Fibroblast of gingiva (primary cell): Measurements from ENCODE around the gene COA7.
"Not testable (repeated sequence)": the region's sequence is repeated elsewhere in the genome, so short reads cannot be mapped to it uniquely, and the experiment has no call there.

Experiments used
- DNase-seq: peaks from one replicate; pipeline ENCODE4 v3.0.0-alpha.2; 2011; ENCODE audit warnings: low read depth

The COA7 gene

DNA sequence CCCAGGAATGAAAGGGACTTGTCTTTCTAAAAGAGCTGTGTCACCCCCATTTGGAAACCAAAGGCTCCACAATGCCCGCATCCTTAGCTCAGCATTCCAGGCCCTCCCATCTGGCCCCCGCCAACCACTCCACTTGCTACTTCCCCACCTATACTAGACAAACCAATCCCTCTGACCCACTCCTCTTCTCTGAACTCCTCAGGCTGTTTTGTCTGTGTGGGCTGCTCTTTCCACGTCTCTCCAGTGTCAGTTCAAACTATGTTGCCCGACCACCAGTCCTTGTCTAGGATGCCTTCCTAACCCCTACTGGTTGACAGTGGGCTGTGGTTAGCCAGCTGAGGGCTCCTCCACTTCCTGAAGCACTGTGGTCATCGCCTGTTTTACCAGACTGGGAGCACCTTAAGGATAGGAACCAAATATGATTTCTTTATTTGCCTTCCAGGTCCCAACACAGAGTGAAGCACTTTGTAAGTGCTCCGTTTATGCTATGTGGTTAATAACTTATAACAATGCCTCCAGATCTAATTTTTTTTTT, 8.1 kb upstream of the COA7 start:
- no peak for DNase-seq

DNA sequence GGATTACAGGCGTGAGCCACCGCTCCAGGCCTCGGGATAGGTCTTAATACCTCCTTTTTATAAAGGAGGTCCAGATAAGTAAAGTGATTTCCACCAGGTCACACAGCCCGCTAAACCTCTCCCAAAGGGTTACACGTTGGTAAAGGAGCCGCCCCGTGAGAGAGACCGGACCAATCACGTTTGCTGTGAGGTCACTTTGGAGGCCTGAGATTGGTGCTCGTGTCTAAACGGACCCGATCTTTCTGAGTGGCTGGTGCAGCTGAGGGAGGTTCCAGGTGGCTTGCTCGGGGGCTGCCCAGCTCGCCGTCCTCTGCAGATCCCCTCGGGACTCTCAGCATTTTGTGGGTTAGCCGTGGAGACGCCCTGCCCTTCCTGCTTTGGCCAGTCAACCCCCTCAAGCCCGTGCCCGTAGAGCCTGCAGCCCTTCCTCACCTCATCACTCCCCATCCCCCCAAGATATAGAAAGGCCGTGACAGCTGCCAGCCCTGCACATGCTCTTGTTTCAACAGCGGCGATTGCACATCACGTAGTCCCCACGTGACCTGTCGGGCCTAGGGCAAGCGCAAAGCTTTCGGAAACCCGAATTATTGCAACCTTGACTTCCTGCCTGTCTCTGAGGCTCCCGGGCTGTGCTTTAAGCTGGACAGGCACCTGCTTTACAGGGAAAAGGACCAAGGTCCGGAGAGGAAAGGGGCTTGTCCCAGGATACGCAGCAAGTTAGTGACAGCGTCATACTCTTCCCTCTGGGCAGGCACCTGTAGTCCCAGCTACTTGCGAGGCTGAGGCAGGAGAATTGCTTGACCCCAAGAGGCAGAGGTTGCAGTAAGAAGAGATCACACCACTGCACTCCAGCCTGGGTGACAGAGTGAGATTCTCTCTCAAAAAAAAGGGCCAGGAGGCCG, 5.0 kb upstream of the COA7 start:
- peak; percentile 80 for DNase-seq

DNA sequence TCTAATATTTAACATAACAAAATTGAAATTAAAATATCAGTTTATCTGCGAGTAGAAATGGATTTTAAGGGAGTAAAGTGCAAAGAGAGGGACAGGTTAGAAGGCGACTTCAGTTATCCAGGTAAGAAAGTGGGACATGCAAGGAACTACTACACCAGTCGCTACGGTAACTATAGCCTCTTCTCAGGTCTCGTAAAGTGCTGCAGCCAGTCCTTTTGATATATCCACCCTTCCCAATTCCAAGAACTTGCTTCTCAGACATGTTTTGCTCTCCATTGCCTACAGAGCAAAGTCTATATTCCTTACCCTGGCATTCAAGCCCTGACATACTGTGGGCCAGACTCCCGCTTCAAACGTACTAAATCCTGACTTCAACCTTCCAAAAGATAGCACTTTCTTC, 2.5 kb downstream of the COA7 start:
- DNase-seq, result no peak

DNA sequence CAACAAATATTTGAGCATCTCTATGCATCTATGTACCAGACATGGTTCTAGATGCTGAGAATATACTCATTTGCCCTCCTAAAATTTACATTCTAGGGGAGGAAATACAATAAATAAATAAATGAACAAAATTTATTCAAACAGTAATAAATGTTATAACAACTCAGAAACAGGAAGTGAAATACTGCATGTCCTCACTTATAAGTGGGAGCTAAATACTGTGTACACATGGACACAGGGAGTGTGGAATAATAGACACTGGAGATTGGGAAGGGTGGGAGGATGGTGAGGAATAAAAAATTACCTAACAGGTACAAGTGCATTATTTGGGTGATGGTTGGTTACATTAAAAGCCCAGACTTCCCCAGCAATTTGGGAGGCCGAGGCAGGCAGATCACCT, 4.3 kb downstream of the COA7 start:
- no peak for DNase-seq

DNA sequence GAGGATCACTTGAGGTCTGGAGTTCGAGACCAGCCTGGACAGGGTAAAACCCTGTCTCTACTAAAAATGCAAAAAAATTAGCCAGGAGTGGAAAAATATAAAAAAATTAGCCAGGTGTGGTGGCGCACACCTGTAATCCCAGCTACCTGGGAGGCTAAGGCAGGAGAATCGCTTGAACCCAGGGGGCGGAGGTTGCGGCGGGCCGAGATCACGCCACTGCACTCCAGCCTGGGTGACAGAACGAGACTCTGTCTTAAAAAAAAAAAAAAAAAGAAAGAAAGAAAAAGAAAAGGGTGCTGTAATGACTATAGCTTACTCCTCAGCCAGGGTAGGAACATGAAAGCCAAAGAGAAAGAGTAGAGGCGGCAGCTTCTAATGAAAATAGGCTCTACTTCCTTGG, 4.8 kb downstream of the COA7 start:
- DNase-seq, result not testable (repeated sequence)

DNA sequence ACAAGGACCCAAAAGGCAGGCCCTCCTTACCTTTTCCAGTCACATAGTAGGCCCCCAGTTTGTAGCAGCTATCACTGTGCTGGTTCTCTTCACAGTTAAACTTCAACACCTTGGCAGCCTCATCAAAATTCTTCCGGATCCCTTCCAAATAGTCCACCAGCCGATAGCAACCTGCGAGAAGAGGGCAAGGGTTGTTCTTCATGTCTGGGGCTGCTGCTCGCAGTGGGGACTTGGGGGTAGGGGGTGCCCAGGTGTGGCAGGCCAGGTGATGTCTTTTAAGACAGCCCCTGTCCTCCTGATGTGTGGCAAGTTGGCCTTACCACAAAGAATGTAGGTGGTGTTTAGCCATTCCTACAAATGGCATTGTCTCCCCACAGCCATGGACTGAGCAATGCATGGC, 5.5 kb downstream of the COA7 start:
- no peak for DNase-seq

DNA sequence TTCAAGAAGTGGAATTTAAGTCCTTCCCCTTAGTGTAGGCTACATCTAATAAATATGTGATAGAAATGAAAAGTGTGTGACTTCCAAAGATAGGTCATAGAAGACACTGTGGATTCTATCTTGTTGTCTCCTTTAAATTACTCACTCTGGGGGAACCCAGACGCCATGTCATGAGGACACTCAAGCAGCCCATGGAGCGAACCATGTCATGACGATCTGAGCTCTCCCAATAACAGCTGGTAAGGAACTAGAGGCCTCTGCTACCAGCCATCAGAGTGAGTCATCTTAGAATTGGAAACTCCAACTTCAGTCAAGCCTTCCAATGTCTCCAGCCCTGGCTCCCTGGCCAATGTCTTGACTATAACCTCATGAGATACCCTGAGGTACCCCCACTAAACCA, 6.3 kb downstream of the COA7 start:
- DNase-seq, result no peak

DNA sequence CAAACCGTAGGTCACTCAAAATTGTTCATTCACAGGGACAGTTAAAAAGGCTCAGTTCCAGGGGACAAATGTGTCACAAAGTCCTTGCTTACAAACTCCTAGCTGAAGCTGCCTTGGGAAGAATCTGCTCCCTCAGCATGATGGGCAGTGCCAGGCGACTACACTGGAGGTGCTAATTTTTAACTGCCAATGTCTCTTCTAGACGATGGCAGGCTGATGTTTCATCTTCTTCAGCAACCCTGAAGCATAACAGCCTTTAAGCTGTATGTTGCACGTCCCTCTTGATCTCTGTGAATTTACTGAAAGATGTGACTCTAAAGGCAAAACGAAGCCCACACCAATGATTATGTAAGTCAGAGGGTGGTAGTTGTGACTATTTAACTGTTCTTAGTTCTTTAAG, 11.3 kb downstream of the COA7 start:
- DNase-seq, result no peak

DNA sequence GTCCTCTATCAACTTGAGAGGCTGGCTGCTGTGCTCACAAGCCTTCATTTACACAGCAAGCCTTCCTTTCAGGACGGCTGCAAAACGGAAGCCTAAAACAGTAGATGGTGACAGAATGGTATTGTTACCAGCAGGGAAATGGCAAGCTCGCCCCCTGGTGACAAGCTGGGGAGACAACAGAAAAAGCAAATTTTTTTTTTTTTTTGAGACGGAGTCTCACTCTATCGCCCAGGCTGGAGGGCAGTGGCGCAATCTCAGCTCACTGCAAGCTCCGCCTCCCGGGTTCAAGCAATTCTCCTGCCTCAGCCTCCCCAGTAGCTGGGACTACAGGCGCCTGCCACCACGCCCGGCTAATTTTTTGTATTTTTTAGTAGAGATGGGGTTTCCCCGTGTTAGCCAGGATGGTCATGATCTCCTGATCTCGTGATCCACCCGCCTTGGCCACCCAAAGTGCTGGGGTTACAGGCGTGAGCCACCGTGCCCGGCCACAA, 11.8 kb downstream of the COA7 start:
- peak; percentile 56 for DNase-seq

DNA sequence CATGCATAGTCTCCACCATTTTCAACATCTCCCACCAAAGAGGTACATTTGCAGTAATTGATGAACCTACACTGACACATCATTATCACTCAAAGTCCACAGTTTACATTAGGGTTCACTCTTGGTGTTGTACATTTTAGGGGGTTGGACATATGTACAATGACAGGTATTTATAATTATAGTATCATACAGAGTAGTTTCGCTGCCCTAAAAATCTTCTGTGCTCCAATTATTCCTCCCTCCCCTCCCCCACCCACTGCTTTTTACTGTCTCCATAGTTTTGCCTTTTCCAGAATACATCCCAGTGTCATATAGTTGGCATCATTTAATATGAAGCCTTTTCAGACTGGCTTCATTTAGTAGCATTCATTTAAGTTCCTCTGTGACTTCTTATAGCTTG, 13.6 kb downstream of the COA7 start:
- DNase-seq, result no peak

DNA sequence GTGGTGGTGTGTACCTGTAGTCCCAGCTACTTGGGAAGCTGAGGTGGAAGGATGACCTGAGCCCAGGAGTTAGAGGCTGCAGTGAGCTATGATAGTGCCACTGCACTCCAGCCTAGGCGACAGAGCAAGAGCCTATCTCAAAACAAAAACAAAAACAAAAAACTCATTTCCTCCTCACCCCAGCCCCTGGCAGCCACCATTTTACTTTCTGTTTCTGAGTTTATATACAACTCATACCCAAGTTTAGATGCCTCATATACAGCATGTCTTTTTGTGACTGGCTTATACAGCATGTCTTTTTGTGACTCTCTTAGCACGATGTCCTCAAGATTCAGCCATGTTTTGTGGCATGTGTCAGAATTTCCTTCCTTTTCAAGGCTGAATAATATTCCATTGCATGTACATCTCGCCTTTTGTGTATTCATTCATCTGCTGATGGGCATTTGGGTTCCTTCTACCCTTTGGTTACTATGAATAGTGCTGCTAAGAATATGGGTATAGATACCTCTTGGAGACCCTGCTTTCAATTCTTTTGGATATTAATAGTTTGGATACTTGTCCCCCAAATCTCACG, 14.7 kb downstream of the COA7 start:
- no peak for DNase-seq

DNA sequence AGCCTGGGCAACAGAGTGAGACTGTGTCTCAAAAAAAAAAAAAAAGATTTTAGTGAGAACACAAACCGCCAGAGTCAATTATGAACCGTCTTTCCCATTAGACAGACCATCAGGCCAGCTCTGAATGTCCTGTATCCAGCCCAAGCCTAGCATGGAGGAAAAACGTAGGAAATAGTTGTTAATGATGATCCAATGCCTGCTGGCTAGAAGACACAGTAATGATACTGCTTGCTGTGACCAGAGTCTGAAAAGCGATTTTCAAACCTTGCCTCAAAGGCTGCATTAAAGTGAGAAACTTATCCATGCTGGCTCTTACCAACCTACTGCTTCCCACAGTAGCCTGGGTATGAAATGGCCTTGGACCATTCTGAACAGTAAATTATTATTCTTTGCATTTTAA, 17.0 kb downstream of the COA7 start:
- no peak for DNase-seq

DNA sequence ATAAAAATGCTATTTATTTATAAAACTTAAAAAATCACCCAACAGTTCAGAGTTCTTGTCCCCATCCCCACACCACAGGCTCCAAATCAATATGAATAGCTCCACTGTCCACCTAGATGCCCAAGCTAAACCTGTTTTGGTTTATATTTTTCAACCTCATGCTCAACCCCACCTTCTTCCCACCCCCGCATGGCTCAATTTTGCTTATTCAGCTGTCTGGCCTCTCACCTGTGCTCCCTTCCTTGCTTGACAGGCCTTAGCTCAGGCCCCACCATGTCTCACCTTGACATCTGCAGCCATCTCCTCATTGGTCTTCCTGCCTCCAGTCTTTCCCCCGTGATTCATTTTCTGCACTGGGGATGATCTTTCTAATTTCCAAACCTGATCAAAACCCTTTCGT, 17.8 kb downstream of the COA7 start:
- no peak for DNase-seq

DNA sequence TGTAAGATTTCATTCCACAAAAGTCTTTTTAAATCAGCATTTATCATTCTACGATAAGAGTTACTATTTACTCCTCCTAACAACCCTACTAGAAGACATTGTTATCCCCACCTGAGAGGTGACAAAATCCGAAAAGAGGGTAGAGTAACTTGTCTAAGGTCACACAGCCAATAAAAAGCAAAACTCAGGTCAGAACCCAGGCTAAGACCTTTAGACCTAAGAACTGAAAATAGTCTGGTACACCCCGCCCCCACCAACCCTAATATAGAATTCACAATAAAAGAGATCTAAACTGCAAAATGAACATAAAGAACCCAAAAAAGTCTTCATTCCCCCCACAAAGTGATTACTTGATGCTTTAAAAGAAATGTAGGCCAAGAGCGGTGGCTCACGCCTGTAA, 18.6 kb downstream of the COA7 start:
- DNase-seq, result no peak

DNA sequence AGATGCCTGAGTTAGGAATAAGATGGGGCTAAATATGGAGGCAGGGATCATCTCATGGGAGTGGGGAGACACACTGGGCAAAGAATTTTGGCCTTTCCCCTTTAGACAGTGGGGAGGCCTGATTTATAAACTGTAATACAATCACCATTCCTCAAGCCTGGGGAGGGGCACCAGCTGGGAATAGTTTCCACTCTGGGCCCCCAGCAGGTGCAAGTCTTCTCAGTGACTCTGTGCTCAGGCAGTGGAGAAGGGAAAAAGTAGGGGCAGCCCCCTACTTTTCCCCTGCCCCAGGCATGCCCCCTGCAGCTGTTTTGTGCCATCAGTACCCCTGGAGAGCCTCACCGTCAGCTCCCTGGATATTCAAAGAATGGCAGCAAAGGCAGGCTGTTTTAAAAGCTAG, 19.1 kb downstream of the COA7 start:
- DNase-seq, result no peak

DNA sequence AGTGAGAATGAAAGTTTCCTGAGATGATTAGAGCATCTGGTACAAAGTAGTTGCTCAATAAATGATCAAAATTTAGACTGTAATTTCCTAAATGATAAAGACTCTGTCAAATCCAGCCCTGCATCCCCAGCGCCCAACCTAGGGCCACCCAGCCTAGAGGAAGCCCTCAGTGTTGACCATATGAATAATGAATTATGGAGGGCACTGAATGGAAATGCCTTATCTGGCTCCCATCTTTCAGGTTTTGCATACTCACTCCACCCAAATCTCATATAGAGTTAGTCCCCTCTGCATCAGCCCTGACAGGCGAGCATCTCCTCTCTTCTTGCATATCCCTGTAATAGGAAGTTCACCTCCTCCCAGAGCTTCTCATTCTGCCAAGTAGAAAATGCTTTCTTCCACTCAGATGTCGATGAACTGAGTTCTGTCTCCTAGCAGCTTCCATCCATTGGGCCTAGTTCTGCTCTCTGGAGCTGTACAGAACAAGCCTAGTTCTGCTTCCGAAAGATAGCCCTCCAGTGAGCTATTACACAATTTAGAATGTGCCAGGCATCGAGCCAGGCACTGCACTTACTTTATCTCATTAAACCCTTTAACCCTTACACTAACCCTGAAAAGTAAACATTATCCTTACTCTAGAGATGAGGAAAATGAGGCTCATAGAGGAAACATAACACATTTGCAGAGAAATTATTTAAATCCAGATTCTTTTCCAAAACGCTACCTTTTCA, 20.9 kb downstream of the COA7 start:
- DNase-seq, result no peak

DNA sequence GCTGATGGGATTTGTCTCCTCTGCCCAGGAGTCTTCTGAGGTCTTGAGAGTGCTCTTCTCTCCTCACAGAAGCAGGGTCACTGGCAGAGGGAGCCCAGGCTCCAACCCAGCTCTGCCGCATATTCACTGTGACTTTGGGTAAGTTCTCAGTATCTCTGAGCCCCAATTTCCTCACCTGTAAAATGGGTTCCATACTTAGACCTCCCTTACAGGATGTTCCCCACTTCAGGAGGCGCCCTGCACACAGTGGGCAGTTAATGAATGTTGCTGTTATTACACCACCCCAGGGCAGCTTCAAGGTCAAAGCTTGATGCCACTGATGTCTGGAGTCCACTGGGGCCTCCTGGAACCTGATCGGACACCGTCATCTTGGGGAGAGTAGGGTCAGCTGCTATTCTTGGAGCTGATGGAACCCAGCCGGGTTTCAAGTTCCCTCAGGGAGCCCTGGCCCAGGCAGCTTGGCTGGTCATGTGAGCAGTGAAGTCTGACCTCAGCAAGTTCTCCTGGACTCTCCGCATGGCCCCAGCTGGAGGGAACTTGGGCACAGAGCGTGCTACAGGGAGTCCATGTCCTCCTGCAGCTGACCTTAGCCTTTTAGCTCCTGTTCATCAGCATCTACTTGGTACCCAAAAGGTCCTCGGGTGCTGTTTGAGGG, 21.8 kb downstream of the COA7 start:
- no peak for DNase-seq

DNA sequence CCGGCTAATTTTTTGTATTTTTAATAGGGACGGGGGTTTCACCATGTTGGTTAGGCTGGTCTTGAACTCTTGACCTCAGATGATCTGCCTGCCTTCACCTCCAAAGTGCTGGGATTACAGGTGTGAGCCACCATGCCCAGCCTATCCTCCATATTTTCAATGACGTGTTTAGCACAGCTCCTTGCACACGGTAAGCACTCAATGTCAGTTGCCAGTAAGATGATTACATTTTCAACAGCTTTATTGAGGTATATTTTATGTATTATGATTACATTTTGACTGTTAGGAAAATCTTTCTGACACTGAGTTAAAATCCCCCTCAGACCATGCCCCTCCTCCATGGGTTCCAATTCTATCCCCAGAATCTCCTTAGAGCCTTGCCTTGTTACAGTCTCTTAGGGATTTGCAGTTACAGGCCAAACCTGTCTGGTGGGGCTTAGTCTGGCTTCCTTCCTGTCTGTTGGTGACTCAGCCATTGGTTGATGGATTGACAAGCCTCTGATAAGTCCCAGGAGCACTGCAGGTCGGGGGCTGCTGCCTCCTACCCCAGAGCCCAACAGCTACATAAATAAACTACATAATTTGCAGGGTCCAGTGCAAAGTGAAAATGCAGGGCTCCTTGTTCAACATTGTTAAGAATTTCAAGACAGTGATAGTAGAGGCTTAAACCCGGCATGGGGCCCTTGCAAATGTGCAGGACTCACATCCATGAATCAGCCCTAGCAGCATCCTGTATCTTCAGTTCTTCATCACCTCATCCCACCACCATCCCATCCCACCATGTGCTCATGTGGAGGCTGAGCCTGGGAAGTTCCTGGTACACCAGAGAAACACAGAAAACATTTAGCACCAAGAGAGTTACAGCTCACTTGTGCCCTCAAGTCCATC, 23.4 kb downstream of the COA7 start:
- no peak for DNase-seq

DNA sequence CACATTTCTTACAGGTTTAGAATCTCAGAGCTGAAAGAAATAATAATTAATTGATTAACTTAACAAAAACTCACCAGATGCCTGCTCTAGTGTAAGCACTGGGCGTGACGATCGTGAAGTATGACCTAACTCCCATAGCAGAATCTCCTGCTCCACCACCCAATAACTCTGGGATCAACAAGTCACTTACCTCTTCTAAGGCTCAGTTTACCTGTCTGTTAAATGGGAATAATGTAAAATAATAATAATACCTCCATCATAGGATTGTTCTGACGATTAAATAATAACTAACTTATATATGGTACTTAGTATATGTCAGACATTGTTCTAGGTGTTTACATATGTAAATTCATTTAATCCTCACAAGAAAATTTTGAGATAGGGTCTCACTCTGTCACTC, 24.6 kb downstream of the COA7 start:
- no peak for DNase-seq

DNA sequence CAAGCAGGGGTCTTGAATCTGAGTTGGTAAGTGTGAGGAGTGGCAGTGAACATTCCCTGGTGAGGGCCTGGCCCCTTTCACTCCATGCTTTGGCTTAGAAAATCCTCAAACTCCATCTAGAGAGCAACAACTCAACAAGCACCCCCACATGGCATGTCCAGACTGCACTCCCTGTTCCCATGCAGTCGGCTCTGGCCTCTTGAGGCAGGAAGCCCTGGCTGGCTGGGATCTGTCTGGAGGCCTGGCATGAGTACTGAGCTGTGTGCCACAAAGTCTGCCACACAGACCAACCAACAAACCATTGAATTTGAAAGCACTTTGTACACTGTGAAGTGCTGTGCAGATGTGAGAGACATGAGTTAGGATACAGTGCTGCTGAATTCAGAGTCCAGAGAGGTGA, 25.2 kb downstream of the COA7 start:
- DNase-seq, result no peak

DNA sequence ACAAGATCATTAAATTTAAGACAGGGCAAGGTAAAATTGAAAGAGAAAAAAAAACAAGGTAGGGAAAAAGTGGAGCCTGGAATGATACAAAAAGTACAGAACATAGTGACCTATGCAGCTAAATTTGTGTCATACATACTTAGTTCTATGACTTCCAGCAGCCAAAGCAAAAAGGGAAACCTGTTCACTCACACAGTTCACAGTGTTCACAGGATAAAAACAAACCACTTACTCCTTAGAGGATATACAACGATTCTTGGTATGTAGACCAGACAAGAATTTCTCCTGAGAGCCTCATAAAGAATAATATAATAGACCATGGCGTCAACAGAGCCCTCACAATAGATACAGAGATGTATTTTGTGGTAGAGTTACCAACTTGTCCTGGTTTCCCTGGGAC, 27.5 kb downstream of the COA7 start:
- no peak for DNase-seq
